OCI-M2 (cell line): ENCODE data around the gene KRT81.
"Not testable (repeated sequence)": the region's sequence is repeated elsewhere in the genome, so short reads cannot be mapped to it uniquely, and the experiment has no call there.

Experiments used
- DNase-seq: peaks from one replicate; lab custom pipeline; 2025; ENCODE audit not compliant: unreplicated experiment; lab: John Stamatoyannopoulos, UW

Gene KRT81

GRCh38 chr12:52300796-52301691, 9.7 kb upstream of the KRT81 start:
- no peak for DNase-seq

- DNase-seq: no peak
Observed at GRCh38 chr12:52298677-52299190, 7.4 kb upstream of the KRT81 start.

- DNase-seq: no peak
Observed at GRCh38 chr12:52296572-52297215, 5.4 kb upstream of the KRT81 start.

- no peak for DNase-seq
Observed at GRCh38 chr12:52295663-52296062, 4.3 kb upstream of the KRT81 start.

- DNase-seq: no peak
Observed at GRCh38 chr12:52294803-52295202, 3.5 kb upstream of the KRT81 start.

GRCh38 chr12:52293926-52294325, 2.6 kb upstream of the KRT81 start:
- DNase-seq: no peak

GRCh38 chr12:52290483-52291134, 725 bp downstream of the KRT81 start:
- DNase-seq: not testable (repeated sequence)

GRCh38 chr12:52287816-52288805, 3.2 kb downstream of the KRT81 start:
- not testable (repeated sequence) for DNase-seq

- DNase-seq: not testable (repeated sequence)
Observed at GRCh38 chr12:52286857-52287785, 4.2 kb downstream of the KRT81 start.

- DNase-seq: no peak
Observed at GRCh38 chr12:52285851-52286530, 5.3 kb downstream of the KRT81 start.

- DNase-seq: no peak
Observed at GRCh38 chr12:52285172-52285745, 6.1 kb downstream of the KRT81 start.

GRCh38 chr12:52284562-52285171, 6.7 kb downstream of the KRT81 start:
- DNase-seq: no peak

GRCh38 chr12:52280796-52281560, 10.4 kb downstream of the KRT81 start:
- no peak for DNase-seq

- no peak for DNase-seq
Observed at GRCh38 chr12:52280319-52280795, 11.0 kb downstream of the KRT81 start.

- DNase-seq: no peak
Observed at GRCh38 chr12:52279422-52280318, 11.7 kb downstream of the KRT81 start.
